ENCODE results near the gene TK2.

- TF ChIP-seq CTCF (IDR thresholded peaks at IDR 0.05; ENCODE audit: low read length): no peak
- no peak for TF ChIP-seq EZH2phosphoT487 (IDR thresholded peaks at IDR 0.05; ENCODE audit: low read length)
- TF ChIP-seq EZH2 (optimal IDR thresholded peaks at IDR 0.05; ENCODE audit: low read depth, low read length): no peak
Observed at GRCh38 chr16:66587881-66588600, 38.1 kb upstream of the TK2 start.

Measured in MM.1S (cell line).